H1 (cell line): Measurements from ENCODE around the gene CDCA4. TPM values are rescaled to one million over a fixed set of nuclear protein-coding genes. Genes with fewer than 3 reads are reported as not detected.

Source experiments
- BACH1 ChIP-seq: IDR thresholded peaks from 2 replicates; pipeline ENCODE4 v1.6.1; 2012; ENCODE audit warnings: low read length, improper control_type of control experiment
- CBX8 ChIP-seq: fragments of 300-800, 300-1000 bp; sonication (generic); IDR thresholded peaks from 2 replicates; pipeline ENCODE4 v1.7.1; 2016; ENCODE audit warnings: low read depth, low read length, borderline replicate concordance
- CTBP2 ChIP-seq: IDR thresholded peaks from 2 replicates; pipeline ENCODE4 v1.7.0; 2011; ENCODE audit warnings: borderline replicate concordance, mild to moderate bottlenecking, moderate library complexity, mixed read lengths, low read length; ENCODE audit not compliant: insufficient read depth, insufficient read length
- E2F6 ChIP-seq: IDR thresholded peaks from 2 replicates; pipeline ENCODE4 v1.6.1; 2012; ENCODE audit warnings: inconsistent platforms
- HDAC2 ChIP-seq, 2 experiments: fragments of 300-600 bp in 1 of 2; sonication (generic) in 1 of 2; IDR thresholded peaks; 2 replicates each; pipeline ENCODE4 v1.6.1; 2011 to 2012; ENCODE audit warnings: low read depth in 2 of 2, low read length in 2 of 2, mild to moderate bottlenecking in 2 of 2, moderate library complexity in 2 of 2, borderline replicate concordance in 1 of 2, inconsistent platforms in 1 of 2
- HDAC6 ChIP-seq: IDR thresholded peaks from one replicate; pipeline ENCODE4 v1.7.1; 2012; ENCODE audit warnings: low read depth, mild to moderate bottlenecking, inconsistent platforms, low read length, moderate library complexity
- JUN ChIP-seq: IDR thresholded peaks from 2 replicates; pipeline ENCODE4 v1.6.1; 2011; ENCODE audit warnings: low read depth, mild to moderate bottlenecking, improper control_type of control experiment, low read length
- KDM5A ChIP-seq: fragments of 200-600 bp; IDR thresholded peaks from 2 replicates; pipeline ENCODE4 v1.7.1; 2012; ENCODE audit warnings: mild to moderate bottlenecking, low read length, inconsistent platforms, mixed read lengths
- MAX ChIP-seq: IDR thresholded peaks from 2 replicates; pipeline ENCODE4 v1.6.1; 2012; ENCODE audit warnings: inconsistent platforms
- NRF1 ChIP-seq: IDR thresholded peaks from 2 replicates; pipeline ENCODE4 v1.6.1; 2011; ENCODE audit warnings: mild to moderate bottlenecking, low read depth, low read length, improper control_type of control experiment
- POLR2AphosphoS5 ChIP-seq: IDR thresholded peaks from 2 replicates; pipeline ENCODE4 v1.6.1; 2011; ENCODE audit warnings: low read depth, low read length
- RFX5 ChIP-seq: IDR thresholded peaks from 2 replicates; pipeline ENCODE4 v1.6.1; 2011; ENCODE audit warnings: low read depth, low read length, improper control_type of control experiment, borderline replicate concordance
- RXRA ChIP-seq: IDR thresholded peaks from 2 replicates; pipeline ENCODE4 v1.6.1; 2011; ENCODE audit warnings: low read depth, mild to moderate bottlenecking, low read length, moderate library complexity; ENCODE audit not compliant: insufficient read depth
- SRF ChIP-seq: IDR thresholded peaks from 2 replicates; pipeline ENCODE4 v1.6.1; 2011; ENCODE audit warnings: mild to moderate bottlenecking, low read depth, low read length, moderate library complexity
- TAF1 ChIP-seq: IDR thresholded peaks from 2 replicates; pipeline ENCODE4 v1.6.1; 2011; ENCODE audit warnings: mild to moderate bottlenecking, low read depth, low read length
- YY1 ChIP-seq: IDR thresholded peaks from 2 replicates; pipeline ENCODE4 v1.6.1; 2011; ENCODE audit warnings: low read depth, mild to moderate bottlenecking, low read length
- ZNF274 ChIP-seq: IDR thresholded peaks from 2 replicates; pipeline ENCODE4 v1.7.0; 2012; ENCODE audit warnings: low read length, borderline replicate concordance; ENCODE audit errors: extremely low read depth
- polyA plus RNA-seq, 7 experiments: library from polyadenylated mRNA; depleted of rRNA in 3 of 7; stranded (reverse) in 5 of 7; unstranded in 2 of 7; fragments of >200 nt in 5 of 7; fragments of 200-250 nt in 2 of 7; gene quantifications; 1 replicate in 5 of 7; 2 replicates in 1 of 7; 4 replicates in 1 of 7; pipeline versions ENCODE4 v1.2.1 to v1.2.3, GENCODE V29; 2011 to 2013; ENCODE audit warnings: missing spikeins in 2 of 7, mixed read lengths in 2 of 7
- total RNA-seq: library from RNA; stranded (reverse); fragmentation: NEBNext Ultra II Directional; extraction: Animal tissue kit (Norgen Biotek cat#: 25700); gene quantifications from 2 replicates; pipeline ENCODE4 v1.2.1, GENCODE V29; 2021

Gene CDCA4
- total and polyA plus RNA-seq, 2 of the 8 experiments (the other 6 are each of a cell fraction or from before 2014, with no cell fraction given): 49.9 to 62.4 TPM

GRCh38 chr14:105059035-105059924 lies 38.4 kb upstream of the CDCA4 start (continued):
- no peak for TF ChIP-seq POLR2AphosphoS5
- TF ChIP-seq KDM5A: no peak
- no peak for TF ChIP-seq CBX8
- peak; percentile 71; the same call in 1 of the 2 replicates for TF ChIP-seq MAX
- no peak for TF ChIP-seq RXRA
- TF ChIP-seq E2F6: peak; percentile 84
- TF ChIP-seq NRF1: no peak
- no peak for TF ChIP-seq YY1
- TF ChIP-seq ZNF274: no peak
- no peak for TF ChIP-seq HDAC2 (IDR thresholded peaks at IDR 0.05; ENCODE audit: borderline replicate concordance in 1 of 2, low read depth in 2 of 2, low read length in 2 of 2)
- TF ChIP-seq BACH1: no peak
- TF ChIP-seq CTBP2: no peak
- no peak for TF ChIP-seq SRF
- no peak for TF ChIP-seq HDAC6
- TF ChIP-seq JUN: no peak
- TF ChIP-seq TAF1: no peak
- no peak for TF ChIP-seq RFX5
- TF ChIP-seq, all 59 proteins: peak for 3
